BE2C (cell line): ENCODE data around the gene RAB5A.

Experiments used
- DNase-seq: peaks from one replicate; pipeline ENCODE4 v3.0.0-alpha.2; 2020
- H3K27me3 ChIP-seq: fragments of 250-450 bp; sonication (Bioruptor Pico); 2 replicates; pipeline ENCODE4 v1.5.1; 2020; ENCODE audit warnings: mild to moderate bottlenecking
- H3K36me3 ChIP-seq: fragments of 250-450 bp; sonication (Bioruptor Pico); 2 replicates; pipeline ENCODE4 v1.5.1; 2020; ENCODE audit warnings: mild to moderate bottlenecking
- H3K4me1 ChIP-seq: fragments of 250-450 bp; sonication (Bioruptor Pico); 2 replicates; pipeline ENCODE4 v1.5.1; 2020
- H3K4me3 ChIP-seq: 2 replicates; pipeline ENCODE4 v1.5.1; 2011; ENCODE audit warnings: low read depth, low read length
- H3K9me3 ChIP-seq: fragments of 250-450 bp; sonication (Bioruptor Pico); 2 replicates; pipeline ENCODE4 v1.5.1; 2020
- CTCF ChIP-seq: IDR thresholded peaks from 2 replicates; pipeline ENCODE4 v1.5.1; 2012; ENCODE audit warnings: mild to moderate bottlenecking, low read depth, low read length

RAB5A gene

GRCh38 chr3:19903649-19904048, 43.2 kb upstream of the RAB5A start:
- no peak for TF ChIP-seq CTCF
- Histone ChIP-seq H3K27me3 (no peaks in the 10 kb centered on the region), H3K4me1 (no peaks in the 10 kb centered on the region), H3K36me3 (no peaks in the 10 kb centered on the region), H3K4me3 (no peak overlapping the region), H3K9me3 (no peaks in the 10 kb centered on the region)
- no peak for DNase-seq

GRCh38 chr3:19907523-19907922, 39.4 kb upstream of the RAB5A start:
- H3K4me3 ChIP-seq = no peak overlapping the region
- DNase-seq = no peak
- H3K36me3 ChIP-seq = no peaks in the 10 kb centered on the region
- H3K4me1 ChIP-seq = no peaks in the 10 kb centered on the region
- H3K9me3 ChIP-seq = no peaks in the 10 kb centered on the region
- H3K27me3 ChIP-seq = no peaks in the 10 kb centered on the region
- no peak for TF ChIP-seq CTCF

- TF ChIP-seq CTCF = no peak
- no peaks in the 10 kb centered on the region for H3K9me3 ChIP-seq
Measured at GRCh38 chr3:19911452-19911851, 35.4 kb upstream of the RAB5A start.

GRCh38 chr3:19917167-19917566, 29.7 kb upstream of the RAB5A start:
- DNase-seq = no peak
- no peaks in the 10 kb centered on the region for H3K36me3 ChIP-seq
- H3K9me3 ChIP-seq = no peaks in the 10 kb centered on the region
- H3K4me1 ChIP-seq = no peaks in the 10 kb centered on the region
- no peak overlapping the region for H3K4me3 ChIP-seq
- TF ChIP-seq CTCF = no peak
- no peaks in the 10 kb centered on the region for H3K27me3 ChIP-seq

More at GRCh38 chr3:19911452-19911851, 35.4 kb upstream of the RAB5A start:
- Histone ChIP-seq H3K4me1 (no peaks in the 10 kb centered on the region), H3K27me3 (no peaks in the 10 kb centered on the region), H3K36me3 (no peaks in the 10 kb centered on the region), H3K4me3 (no peak overlapping the region)
- no peak for DNase-seq

- no peak for DNase-seq
Measured at GRCh38 chr3:19920401-19921080, 26.4 kb upstream of the RAB5A start.

More at GRCh38 chr3:19920401-19921080, 26.4 kb upstream of the RAB5A start:
- H3K9me3 ChIP-seq = no peaks in the 10 kb centered on the region
- no peaks in the 10 kb centered on the region for H3K27me3 ChIP-seq
- H3K36me3 ChIP-seq = no peaks in the 10 kb centered on the region
- no peak overlapping the region for H3K4me3 ChIP-seq
- TF ChIP-seq CTCF = no peak
- no peaks in the 10 kb centered on the region for H3K4me1 ChIP-seq
